SIG-M5 (cell line): Measurements from ENCODE around the gene PRKAR1B.

Experiments
- DNase-seq: peaks from one replicate; lab custom pipeline; 2025; lab: John Stamatoyannopoulos, UW

The PRKAR1B gene

GRCh38 chr7:739983-740942 is 13.2 kb upstream of the PRKAR1B start:
- no peak for DNase-seq

- no peak for DNase-seq
These were observed 12.4 kb upstream of the PRKAR1B start for GRCh38 chr7:739455-739982.

- DNase-seq = no peak
These were observed 11.8 kb upstream of the PRKAR1B start for GRCh38 chr7:738723-739454.

- DNase-seq = no peak
These were observed 11.2 kb upstream of the PRKAR1B start for GRCh38 chr7:738241-738640.

GRCh38 chr7:734808-735207 is 7.7 kb upstream of the PRKAR1B start:
- no peak for DNase-seq

GRCh38 chr7:734214-734613 is 7.1 kb upstream of the PRKAR1B start:
- no peak for DNase-seq

- no peak for DNase-seq
These were observed 5.5 kb upstream of the PRKAR1B start for GRCh38 chr7:732556-732955.

GRCh38 chr7:732094-732541 is 5.0 kb upstream of the PRKAR1B start:
- DNase-seq = no peak

- no peak for DNase-seq
These were observed 4.5 kb upstream of the PRKAR1B start for GRCh38 chr7:731440-732085.

- no peak for DNase-seq
These were observed 3.7 kb upstream of the PRKAR1B start for GRCh38 chr7:730501-731439.

GRCh38 chr7:729140-730000 is 2.3 kb upstream of the PRKAR1B start:
- DNase-seq = no peak

- no peak for DNase-seq
These were observed 1.5 kb upstream of the PRKAR1B start for GRCh38 chr7:728602-729001.

- no peak for DNase-seq
These were observed 852 bp upstream of the PRKAR1B start for GRCh38 chr7:727806-728460.

GRCh38 chr7:726854-727103 is 302 bp downstream of the PRKAR1B start:
- no peak for DNase-seq

- no peak for DNase-seq
These were observed 812 bp downstream of the PRKAR1B start, which contains the start of gene DNAAF5 for GRCh38 chr7:726084-726853. TSS of gene DNAAF5 (plus strand) at chr7:726699. CDS start at chr7:726721, 22 bp downstream.

- DNase-seq = no peak
These were observed 1.7 kb downstream of the PRKAR1B start for GRCh38 chr7:725223-726005.

- no peak for DNase-seq
These were observed 2.8 kb downstream of the PRKAR1B start for GRCh38 chr7:724298-724697.

GRCh38 chr7:723541-723940 is 3.5 kb downstream of the PRKAR1B start:
- no peak for DNase-seq
